Measurements from ENCODE around the gene APOL3.
"Not testable (repeated sequence)": the region's sequence is repeated elsewhere in the genome, so short reads cannot be mapped to it uniquely, and the experiment has no call there.

Gene APOL3

GRCh38 chr22:36100134-36100824 is 60.3 kb downstream of the APOL3 start:
- no peak for DNase-seq

GRCh38 chr22:36099561-36099960 is 61.0 kb downstream of the APOL3 start:
- DNase-seq, result not testable (repeated sequence)

- no peak for DNase-seq
These were observed 62.7 kb downstream of the APOL3 start for GRCh38 chr22:36097880-36098279.

- DNase-seq, result not testable (repeated sequence)
These were observed 69.8 kb downstream of the APOL3 start for GRCh38 chr22:36090772-36091171.
